IMR-90 (cell line): ENCODE data around the gene TRIO. TPM values are rescaled to one million over a fixed set of nuclear protein-coding genes. Genes with fewer than 3 reads are reported as not detected.

Source experiments
- ATAC-seq: fragments of 200-7000 bp; cut with Tn5 transposase; 2 replicates; pipeline ENCODE4 v1.9.1; 2020; ENCODE audit warnings: low read depth, mild to moderate bottlenecking, moderate library complexity
- BruUV-seq: library from RNA; stranded (reverse); fragments of 400-500 nt; replicated peaks from 2 replicates; lab custom pipeline; 2021; lab: Mats Ljungman, UMichigan
- CTCF ChIA-PET: fragments of 300-600 bp; formaldehyde crosslinking; extraction: SDS; loops from one replicate; lab custom pipeline; 2021; ENCODE audit warnings: antibody characterized with exemption; lab: Yijun Ruan, JAX
- POLR2A ChIA-PET: fragments of 300-600 bp; sonication (Branson Sonifier 250); formaldehyde crosslinking; loops from one replicate; lab custom pipeline; 2022; ENCODE audit warnings: antibody characterized with exemption; ENCODE audit not compliant: unreplicated experiment; lab: Charles Lee
- DNase-seq: peaks from one replicate; pipeline ENCODE4 v3.0.0; 2013
- H2AFZ ChIP-seq: replicated peaks from 2 replicates; pipeline ENCODE3; 2013; ENCODE audit warnings: low read length, mild to moderate bottlenecking; ENCODE audit not compliant: poor library complexity
- H2AK5ac ChIP-seq: 2 replicates; pipeline ENCODE4 v1.6.1; 2013; ENCODE audit warnings: low read depth, low read length, inconsistent platforms
- H2AK9ac ChIP-seq: replicated peaks from 2 replicates; pipeline ENCODE3; 2013; ENCODE audit warnings: mild to moderate bottlenecking, low read depth, low read length, moderate library complexity; ENCODE audit not compliant: poor library complexity
- H2BK120ac ChIP-seq: 2 replicates; pipeline ENCODE4 v1.6.1; 2013; ENCODE audit warnings: low read depth, low read length, inconsistent platforms
- H2BK15ac ChIP-seq: 3 replicates; pipeline ENCODE4 v1.6.1; 2013; ENCODE audit warnings: low read depth, low read length, inconsistent platforms
- H2BK20ac ChIP-seq: 2 replicates; pipeline ENCODE4 v1.6.1; 2013; ENCODE audit warnings: low read depth, mild to moderate bottlenecking, inconsistent platforms, low read length, moderate library complexity
- H2BK5ac ChIP-seq: 2 replicates; pipeline ENCODE4 v1.6.1; 2013; ENCODE audit warnings: mild to moderate bottlenecking, low read depth, low read length, inconsistent platforms; ENCODE audit not compliant: poor library complexity, severe bottlenecking
- H3K14ac ChIP-seq: replicated peaks from 2 replicates; pipeline ENCODE4 v1.6.1; 2013; ENCODE audit warnings: low read depth, low read length, inconsistent platforms
- H3K18ac ChIP-seq: 2 replicates; pipeline ENCODE4 v1.6.1; 2013; ENCODE audit warnings: low read depth, low read length, control low read depth
- H3K23ac ChIP-seq: 2 replicates; pipeline ENCODE4 v1.6.1; 2013; ENCODE audit warnings: low read depth, low read length, inconsistent platforms
- H3K27ac ChIP-seq: 2 replicates; pipeline ENCODE4 v1.5.1; 2013; ENCODE audit warnings: mild to moderate bottlenecking, control low read depth, low read length; ENCODE audit not compliant: insufficient read depth
- H3K27me3 ChIP-seq: 2 replicates; pipeline ENCODE4 v1.6.1; 2013; ENCODE audit warnings: low read length; ENCODE audit not compliant: control insufficient read depth, insufficient read depth
- H3K36me3 ChIP-seq: 2 replicates; pipeline ENCODE4 v1.6.1; 2013; ENCODE audit warnings: low read length, mixed read lengths; ENCODE audit not compliant: control insufficient read depth, insufficient read depth
- H3K4ac ChIP-seq: 2 replicates; pipeline ENCODE4 v1.6.1; 2013; ENCODE audit warnings: low read depth, low read length, inconsistent platforms
- H3K4me1 ChIP-seq: 2 replicates; pipeline ENCODE4 v1.6.1; 2013; ENCODE audit warnings: low read length, mixed read lengths; ENCODE audit not compliant: control insufficient read depth, insufficient read depth
- H3K4me2 ChIP-seq: 2 replicates; pipeline ENCODE4 v1.6.1; 2013; ENCODE audit warnings: low read depth, mild to moderate bottlenecking, control low read depth, low read length, moderate library complexity
- H3K4me3 ChIP-seq: 2 replicates; pipeline ENCODE4 v1.5.1; 2013; ENCODE audit warnings: low read depth, mild to moderate bottlenecking, control low read depth, low read length, moderate library complexity; ENCODE audit not compliant: insufficient read depth
- H3K56ac ChIP-seq: 2 replicates; pipeline ENCODE4 v1.6.1; 2013; ENCODE audit warnings: low read length, inconsistent platforms; ENCODE audit not compliant: insufficient read depth; ENCODE audit errors: extremely low read depth
- H3K79me1 ChIP-seq, 2 experiments: 2 replicates each; pipeline ENCODE4 v1.6.1; 2013; ENCODE audit warnings: low read length in 2 of 2, inconsistent platforms in 1 of 2, low read depth in 1 of 2
- H3K9ac ChIP-seq: 2 replicates; pipeline ENCODE4 v1.6.1; 2013; ENCODE audit warnings: low read depth, low read length, control low read depth
- H3K9me1 ChIP-seq: 2 replicates; pipeline ENCODE4 v1.6.1; 2013; ENCODE audit warnings: low read length, inconsistent platforms; ENCODE audit not compliant: insufficient read depth
- H3K9me3 ChIP-seq: 2 replicates; pipeline ENCODE4 v1.6.1; 2013; ENCODE audit warnings: low read length; ENCODE audit not compliant: control insufficient read depth, insufficient read depth
- H4K20me1 ChIP-seq: 2 replicates; pipeline ENCODE4 v1.6.1; 2013; ENCODE audit warnings: low read length, inconsistent platforms; ENCODE audit not compliant: insufficient read depth
- H4K5ac ChIP-seq: 2 replicates; pipeline ENCODE4 v1.6.1; 2013; ENCODE audit warnings: mild to moderate bottlenecking, low read depth, low read length, control low read depth
- H4K8ac ChIP-seq, 2 experiments: 2 replicates each; pipeline ENCODE4 v1.6.1; 2013; ENCODE audit warnings: low read depth in 2 of 2, low read length in 2 of 2, control low read depth in 1 of 2, inconsistent platforms in 1 of 2
- H4K91ac ChIP-seq: 2 replicates; pipeline ENCODE4 v1.6.1; 2013; ENCODE audit warnings: low read depth, low read length, inconsistent platforms; ENCODE audit not compliant: insufficient read depth
- BHLHE40 ChIP-seq: fragments of 150-350 bp; IDR thresholded peaks from 2 replicates; pipeline ENCODE4 v1.6.1; 2016; ENCODE audit warnings: mild to moderate bottlenecking, low read depth, low read length
- CEBPB ChIP-seq: IDR thresholded peaks from 2 replicates; pipeline ENCODE4 v1.6.1; 2012; ENCODE audit warnings: low read depth, low read length, improper control_type of control experiment
- CHD1 ChIP-seq: IDR thresholded peaks from 2 replicates; pipeline ENCODE4 v1.6.1; 2012; ENCODE audit warnings: low read depth, low read length, improper control_type of control experiment
- CTCF ChIP-seq: conservative IDR thresholded peaks from 2 replicates; pipeline ENCODE4 v1.5.1; 2012; ENCODE audit warnings: mild to moderate bottlenecking, low read depth, low read length, improper control_type of control experiment
- ELK1 ChIP-seq: fragments of 150-350 bp; IDR thresholded peaks from 2 replicates; pipeline ENCODE4 v1.6.1; 2016; ENCODE audit warnings: low read depth, mild to moderate bottlenecking, low read length, moderate library complexity, borderline replicate concordance
- FOS ChIP-seq: fragments of 150-350 bp; IDR thresholded peaks from 2 replicates; pipeline ENCODE4 v1.6.1; 2016; ENCODE audit warnings: low read depth, low read length
- MAFK ChIP-seq: IDR thresholded peaks from 2 replicates; pipeline ENCODE4 v1.6.1; 2012; ENCODE audit warnings: low read depth, low read length, improper control_type of control experiment
- MAZ ChIP-seq: IDR thresholded peaks from 2 replicates; pipeline ENCODE4 v1.6.1; 2012; ENCODE audit warnings: low read depth, mild to moderate bottlenecking, low read length, improper control_type of control experiment, moderate library complexity, borderline replicate concordance
- MXI1 ChIP-seq: IDR thresholded peaks from 2 replicates; pipeline ENCODE4 v1.6.1; 2012; ENCODE audit warnings: low read depth, mild to moderate bottlenecking, low read length, moderate library complexity, borderline replicate concordance
- NFE2L2 ChIP-seq: fragments of 150-350 bp; IDR thresholded peaks from 2 replicates; pipeline ENCODE4 v1.6.1; 2016; ENCODE audit warnings: low read depth, mild to moderate bottlenecking, low read length
- POLR2A ChIP-seq: IDR thresholded peaks from 2 replicates; pipeline ENCODE4 v1.6.1; 2012; ENCODE audit warnings: mild to moderate bottlenecking, low read depth, low read length
- RAD21 ChIP-seq: IDR thresholded peaks from 2 replicates; pipeline ENCODE4 v1.6.1; 2012; ENCODE audit warnings: low read length, improper control_type of control experiment
- RCOR1 ChIP-seq: IDR thresholded peaks from 2 replicates; pipeline ENCODE4 v1.6.1; 2012; ENCODE audit warnings: mild to moderate bottlenecking, low read length, improper control_type of control experiment; ENCODE audit not compliant: insufficient replicate concordance
- RFX5 ChIP-seq: IDR thresholded peaks from 2 replicates; pipeline ENCODE4 v1.8.0; 2012; ENCODE audit warnings: low read depth, mild to moderate bottlenecking, low read length, moderate library complexity
- SMC3 ChIP-seq: fragments of 150-350 bp; IDR thresholded peaks from 2 replicates; pipeline ENCODE4 v1.6.1; 2016; ENCODE audit warnings: low read depth, mild to moderate bottlenecking, antibody characterized with exemption, low read length, moderate library complexity
- USF2 ChIP-seq: fragments of 150-350 bp; IDR thresholded peaks from 2 replicates; pipeline ENCODE4 v1.6.1; 2017; ENCODE audit warnings: mild to moderate bottlenecking, antibody characterized with exemption, low read length, low read depth
- WGBS, 2 experiments: methylation state at CpG; one replicate each; pipeline versions ENCODE4 v1.1.5 to v1.1.7; 2013; ENCODE audit warnings: missing lambda C conversion rate in 2 of 2; ENCODE audit not compliant: insufficient read length in 1 of 2; ENCODE audit errors: extremely low coverage in 2 of 2; 5-methylcytosine and 5-hydroxymethylcytosine counted together
- dilution Hi-C: fragments of 300-500 bp; cut with HindIII; formaldehyde crosslinking; loops from one replicate; pipeline ENCODE4 v1.14.3; 2018; ENCODE audit warnings: low sequenced_read_pairs; ENCODE audit not compliant: unreplicated experiment
- in situ Hi-C: fragments of 300-500 bp; cut with MboI; formaldehyde crosslinking; loops from 3 replicates; pipeline ENCODE4 v1.14.3; 2019; ENCODE audit warnings: low sequenced_read_pairs, inconsistent platforms, mixed read lengths
- intact Hi-C: fragments of 100-400 bp; cut with micrococcal nuclease; formaldehyde crosslinking; loops from 2 replicates; pipeline ENCODE4 v1.10.0; 2022
- polyA plus RNA-seq, 3 experiments: library from polyadenylated mRNA; depleted of rRNA; stranded (reverse); fragments of >200 nt; gene quantifications; 2 replicates each; pipeline ENCODE4 v1.2.3, GENCODE V29; 2012; ENCODE audit warnings: low replicate concordance in 1 of 3
- total RNA-seq: library from RNA; depleted of rRNA; stranded (reverse); fragments of >200 nt; gene quantifications from 2 replicates; pipeline ENCODE4 v1.2.3, GENCODE V29; 2012

Gene TRIO
- total and polyA plus RNA-seq, 2 of the 4 experiments (the other 2 are of a cell fraction), result 206 to 522 TPM

GRCh38 chr5:14556015-14556414 is 412.9 kb downstream of the TRIO start:
- no peaks in the 10 kb centered on the region for H3K36me3 ChIP-seq
- BruUV-seq, result no TSS peak
- DNase-seq (no peak), ATAC-seq (no peak)
- no peaks in the 10 kb centered on the region for H3K9me1 ChIP-seq
- H4K20me1 ChIP-seq, result no peaks in the 10 kb centered on the region
- no peak overlapping the region for H3K56ac ChIP-seq
- H3K4me3 ChIP-seq, result no peak overlapping the region
- dilution Hi-C loops (no loop called here), in situ Hi-C loops (no loop called here), intact Hi-C loops (no loop called here)
- H3K79me1 ChIP-seq, result no peaks in the 10 kb centered on the region
- no peak overlapping the region for H3K4me2 ChIP-seq
- H3K4ac ChIP-seq, result no peak overlapping the region
- H4K91ac ChIP-seq, result no peak overlapping the region
- ChIA-PET CTCF (no interaction called here), POLR2A (no interaction called here)
- no peak overlapping the region for H4K8ac ChIP-seq
- no peak overlapping the region for H2AFZ ChIP-seq
- TF ChIP-seq ELK1 (no peak), MXI1 (no peak), RCOR1 (no peak), BHLHE40 (no peak), USF2 (no peak), MAZ (no peak), RFX5 (no peak), CHD1 (no peak), MAFK (no peak), RAD21 (no peak), NFE2L2 (no peak), POLR2A (no peak), SMC3 (no peak), CEBPB (no peak), FOS (no peak), CTCF (no peak)
- no peak overlapping the region for H3K14ac ChIP-seq
- H2BK15ac ChIP-seq, result no peak overlapping the region
- no peak overlapping the region for H2BK5ac ChIP-seq
- H3K9me3 ChIP-seq, result no peaks in the 10 kb centered on the region
- no peak overlapping the region for H4K5ac ChIP-seq
- no peak overlapping the region for H2BK120ac ChIP-seq
- peaks cover 30% of the 10 kb centered on the region for H3K27me3 ChIP-seq
- H3K27ac ChIP-seq, result no peak overlapping the region
- no CpG with 5 or more reads among the region's 2 CpGs for WGBS, 2 experiments
- no peak overlapping the region for H2AK5ac ChIP-seq
- no peak overlapping the region for H3K9ac ChIP-seq
- H2BK20ac ChIP-seq, result no peak overlapping the region
- no peak overlapping the region for H2AK9ac ChIP-seq
- no peak overlapping the region for H3K18ac ChIP-seq
- H3K4me1 ChIP-seq, result no peaks in the 10 kb centered on the region
- H3K23ac ChIP-seq, result no peak overlapping the region
